IMR-90 (cell line): ENCODE data around the gene STIL. TPM values are rescaled to one million over a fixed set of nuclear protein-coding genes. Genes with fewer than 3 reads are reported as not detected.

Experiments used
- ATAC-seq: fragments of 200-7000 bp; cut with Tn5 transposase; 2 replicates; pipeline ENCODE4 v1.9.1; 2020; ENCODE audit warnings: low read depth, mild to moderate bottlenecking, moderate library complexity
- BruUV-seq: library from RNA; stranded (reverse); fragments of 400-500 nt; replicated peaks from 2 replicates; lab custom pipeline; 2021; lab: Mats Ljungman, UMichigan
- CTCF ChIA-PET: fragments of 300-600 bp; formaldehyde crosslinking; extraction: SDS; loops from one replicate; lab custom pipeline; 2021; ENCODE audit warnings: antibody characterized with exemption; lab: Yijun Ruan, JAX
- POLR2A ChIA-PET: fragments of 300-600 bp; sonication (Branson Sonifier 250); formaldehyde crosslinking; loops from one replicate; lab custom pipeline; 2022; ENCODE audit warnings: antibody characterized with exemption; ENCODE audit not compliant: unreplicated experiment; lab: Charles Lee
- DNase-seq: peaks from one replicate; pipeline ENCODE4 v3.0.0; 2013
- H2AFZ ChIP-seq: replicated peaks from 2 replicates; pipeline ENCODE3; 2013; ENCODE audit warnings: low read length, mild to moderate bottlenecking; ENCODE audit not compliant: poor library complexity
- H2AK5ac ChIP-seq: 2 replicates; pipeline ENCODE4 v1.6.1; 2013; ENCODE audit warnings: low read depth, low read length, inconsistent platforms
- H2AK9ac ChIP-seq: replicated peaks from 2 replicates; pipeline ENCODE3; 2013; ENCODE audit warnings: mild to moderate bottlenecking, low read depth, low read length, moderate library complexity; ENCODE audit not compliant: poor library complexity
- H2BK120ac ChIP-seq: 2 replicates; pipeline ENCODE4 v1.6.1; 2013; ENCODE audit warnings: low read depth, low read length, inconsistent platforms
- H2BK15ac ChIP-seq: 3 replicates; pipeline ENCODE4 v1.6.1; 2013; ENCODE audit warnings: low read depth, low read length, inconsistent platforms
- H2BK20ac ChIP-seq: 2 replicates; pipeline ENCODE4 v1.6.1; 2013; ENCODE audit warnings: low read depth, mild to moderate bottlenecking, inconsistent platforms, low read length, moderate library complexity
- H2BK5ac ChIP-seq: 2 replicates; pipeline ENCODE4 v1.6.1; 2013; ENCODE audit warnings: mild to moderate bottlenecking, low read depth, low read length, inconsistent platforms; ENCODE audit not compliant: poor library complexity, severe bottlenecking
- H3K14ac ChIP-seq: replicated peaks from 2 replicates; pipeline ENCODE4 v1.6.1; 2013; ENCODE audit warnings: low read depth, low read length, inconsistent platforms
- H3K18ac ChIP-seq: 2 replicates; pipeline ENCODE4 v1.6.1; 2013; ENCODE audit warnings: low read depth, low read length, control low read depth
- H3K23ac ChIP-seq: 2 replicates; pipeline ENCODE4 v1.6.1; 2013; ENCODE audit warnings: low read depth, low read length, inconsistent platforms
- H3K27ac ChIP-seq: 2 replicates; pipeline ENCODE4 v1.5.1; 2013; ENCODE audit warnings: mild to moderate bottlenecking, control low read depth, low read length; ENCODE audit not compliant: insufficient read depth
- H3K27me3 ChIP-seq: 2 replicates; pipeline ENCODE4 v1.6.1; 2013; ENCODE audit warnings: low read length; ENCODE audit not compliant: control insufficient read depth, insufficient read depth
- H3K36me3 ChIP-seq: 2 replicates; pipeline ENCODE4 v1.6.1; 2013; ENCODE audit warnings: low read length, mixed read lengths; ENCODE audit not compliant: control insufficient read depth, insufficient read depth
- H3K4ac ChIP-seq: 2 replicates; pipeline ENCODE4 v1.6.1; 2013; ENCODE audit warnings: low read depth, low read length, inconsistent platforms
- H3K4me1 ChIP-seq: 2 replicates; pipeline ENCODE4 v1.6.1; 2013; ENCODE audit warnings: low read length, mixed read lengths; ENCODE audit not compliant: control insufficient read depth, insufficient read depth
- H3K4me2 ChIP-seq: 2 replicates; pipeline ENCODE4 v1.6.1; 2013; ENCODE audit warnings: low read depth, mild to moderate bottlenecking, control low read depth, low read length, moderate library complexity
- H3K4me3 ChIP-seq: 2 replicates; pipeline ENCODE4 v1.5.1; 2013; ENCODE audit warnings: low read depth, mild to moderate bottlenecking, control low read depth, low read length, moderate library complexity; ENCODE audit not compliant: insufficient read depth
- H3K56ac ChIP-seq: 2 replicates; pipeline ENCODE4 v1.6.1; 2013; ENCODE audit warnings: low read length, inconsistent platforms; ENCODE audit not compliant: insufficient read depth; ENCODE audit errors: extremely low read depth
- H3K79me1 ChIP-seq, 2 experiments: 2 replicates each; pipeline ENCODE4 v1.6.1; 2013; ENCODE audit warnings: low read length in 2 of 2, inconsistent platforms in 1 of 2, low read depth in 1 of 2
- H3K9ac ChIP-seq: 2 replicates; pipeline ENCODE4 v1.6.1; 2013; ENCODE audit warnings: low read depth, low read length, control low read depth
- H3K9me1 ChIP-seq: 2 replicates; pipeline ENCODE4 v1.6.1; 2013; ENCODE audit warnings: low read length, inconsistent platforms; ENCODE audit not compliant: insufficient read depth
- H3K9me3 ChIP-seq: 2 replicates; pipeline ENCODE4 v1.6.1; 2013; ENCODE audit warnings: low read length; ENCODE audit not compliant: control insufficient read depth, insufficient read depth
- H4K20me1 ChIP-seq: 2 replicates; pipeline ENCODE4 v1.6.1; 2013; ENCODE audit warnings: low read length, inconsistent platforms; ENCODE audit not compliant: insufficient read depth
- H4K5ac ChIP-seq: 2 replicates; pipeline ENCODE4 v1.6.1; 2013; ENCODE audit warnings: mild to moderate bottlenecking, low read depth, low read length, control low read depth
- H4K8ac ChIP-seq, 2 experiments: 2 replicates each; pipeline ENCODE4 v1.6.1; 2013; ENCODE audit warnings: low read depth in 2 of 2, low read length in 2 of 2, control low read depth in 1 of 2, inconsistent platforms in 1 of 2
- H4K91ac ChIP-seq: 2 replicates; pipeline ENCODE4 v1.6.1; 2013; ENCODE audit warnings: low read depth, low read length, inconsistent platforms; ENCODE audit not compliant: insufficient read depth
- BHLHE40 ChIP-seq: fragments of 150-350 bp; IDR thresholded peaks from 2 replicates; pipeline ENCODE4 v1.6.1; 2016; ENCODE audit warnings: mild to moderate bottlenecking, low read depth, low read length
- CEBPB ChIP-seq: IDR thresholded peaks from 2 replicates; pipeline ENCODE4 v1.6.1; 2012; ENCODE audit warnings: low read depth, low read length, improper control_type of control experiment
- CHD1 ChIP-seq: IDR thresholded peaks from 2 replicates; pipeline ENCODE4 v1.6.1; 2012; ENCODE audit warnings: low read depth, low read length, improper control_type of control experiment
- ELK1 ChIP-seq: fragments of 150-350 bp; IDR thresholded peaks from 2 replicates; pipeline ENCODE4 v1.6.1; 2016; ENCODE audit warnings: low read depth, mild to moderate bottlenecking, low read length, moderate library complexity, borderline replicate concordance
- FOS ChIP-seq: fragments of 150-350 bp; IDR thresholded peaks from 2 replicates; pipeline ENCODE4 v1.6.1; 2016; ENCODE audit warnings: low read depth, low read length
- MAFK ChIP-seq: IDR thresholded peaks from 2 replicates; pipeline ENCODE4 v1.6.1; 2012; ENCODE audit warnings: low read depth, low read length, improper control_type of control experiment
- MAZ ChIP-seq: IDR thresholded peaks from 2 replicates; pipeline ENCODE4 v1.6.1; 2012; ENCODE audit warnings: low read depth, mild to moderate bottlenecking, low read length, improper control_type of control experiment, moderate library complexity, borderline replicate concordance
- MXI1 ChIP-seq: IDR thresholded peaks from 2 replicates; pipeline ENCODE4 v1.6.1; 2012; ENCODE audit warnings: low read depth, mild to moderate bottlenecking, low read length, moderate library complexity, borderline replicate concordance
- NFE2L2 ChIP-seq: fragments of 150-350 bp; IDR thresholded peaks from 2 replicates; pipeline ENCODE4 v1.6.1; 2016; ENCODE audit warnings: low read depth, mild to moderate bottlenecking, low read length
- POLR2A ChIP-seq: IDR thresholded peaks from 2 replicates; pipeline ENCODE4 v1.6.1; 2012; ENCODE audit warnings: mild to moderate bottlenecking, low read depth, low read length
- RAD21 ChIP-seq: IDR thresholded peaks from 2 replicates; pipeline ENCODE4 v1.6.1; 2012; ENCODE audit warnings: low read length, improper control_type of control experiment
- RCOR1 ChIP-seq: IDR thresholded peaks from 2 replicates; pipeline ENCODE4 v1.6.1; 2012; ENCODE audit warnings: mild to moderate bottlenecking, low read length, improper control_type of control experiment; ENCODE audit not compliant: insufficient replicate concordance
- RFX5 ChIP-seq: IDR thresholded peaks from 2 replicates; pipeline ENCODE4 v1.8.0; 2012; ENCODE audit warnings: low read depth, mild to moderate bottlenecking, low read length, moderate library complexity
- SMC3 ChIP-seq: fragments of 150-350 bp; IDR thresholded peaks from 2 replicates; pipeline ENCODE4 v1.6.1; 2016; ENCODE audit warnings: low read depth, mild to moderate bottlenecking, antibody characterized with exemption, low read length, moderate library complexity
- WGBS, 2 experiments: methylation state at CpG; one replicate each; pipeline versions ENCODE4 v1.1.5 to v1.1.7; 2013; ENCODE audit warnings: missing lambda C conversion rate in 2 of 2; ENCODE audit not compliant: insufficient read length in 1 of 2; ENCODE audit errors: extremely low coverage in 2 of 2; 5-methylcytosine and 5-hydroxymethylcytosine counted together
- dilution Hi-C: fragments of 300-500 bp; cut with HindIII; formaldehyde crosslinking; loops from one replicate; pipeline ENCODE4 v1.14.3; 2018; ENCODE audit warnings: low sequenced_read_pairs; ENCODE audit not compliant: unreplicated experiment
- in situ Hi-C: fragments of 300-500 bp; cut with MboI; formaldehyde crosslinking; loops from 3 replicates; pipeline ENCODE4 v1.14.3; 2019; ENCODE audit warnings: low sequenced_read_pairs, inconsistent platforms, mixed read lengths
- intact Hi-C: fragments of 100-400 bp; cut with micrococcal nuclease; formaldehyde crosslinking; loops from 2 replicates; pipeline ENCODE4 v1.10.0; 2022
- polyA plus RNA-seq, 3 experiments: library from polyadenylated mRNA; depleted of rRNA; stranded (reverse); fragments of >200 nt; gene quantifications; 2 replicates each; pipeline ENCODE4 v1.2.3, GENCODE V29; 2012; ENCODE audit warnings: low replicate concordance in 1 of 3
- total RNA-seq: library from RNA; depleted of rRNA; stranded (reverse); fragments of >200 nt; gene quantifications from 2 replicates; pipeline ENCODE4 v1.2.3, GENCODE V29; 2012
- TF ChIP-seq, protein P1 (sequence below): conservative IDR thresholded peaks from 2 replicates; pipeline ENCODE4 v1.5.1; 2012; ENCODE audit warnings: mild to moderate bottlenecking, low read depth, low read length, improper control_type of control experiment
- TF ChIP-seq, protein P2 (sequence below): fragments of 150-350 bp; IDR thresholded peaks from 2 replicates; pipeline ENCODE4 v1.6.1; 2017; ENCODE audit warnings: mild to moderate bottlenecking, antibody characterized with exemption, low read length, low read depth

STIL gene
- total and polyA plus RNA-seq, 2 of the 4 experiments (the other 2 are of a cell fraction): 6.8 to 17.2 TPM

GRCh38 chr1:47214549-47214948 lies 99.4 kb downstream of the STIL start:
- Histone ChIP-seq H2AFZ (no peak overlapping the region), H3K9me3 (no peaks in the 10 kb centered on the region), H3K9ac (no peak overlapping the region), H4K5ac (no peak overlapping the region), H3K9me1 (no peaks in the 10 kb centered on the region), H4K91ac (no peak overlapping the region), H2BK5ac (no peak overlapping the region), H3K4me3 (no peak overlapping the region), H4K8ac (no peak overlapping the region), H2BK120ac (no peak overlapping the region), H3K79me1 (no peaks in the 10 kb centered on the region), H2BK20ac (no peak overlapping the region), H3K56ac (no peak overlapping the region), H3K14ac (no peak overlapping the region), H3K4me2 (no peak overlapping the region), H3K23ac (no peak overlapping the region), H2AK9ac (no peak overlapping the region), H2AK5ac (no peak overlapping the region), H3K27ac (no peak overlapping the region), H3K4ac (no peak overlapping the region), H3K18ac (no peak overlapping the region), H3K36me3 (no peaks in the 10 kb centered on the region), H2BK15ac (no peak overlapping the region), H3K27me3 (peaks cover 14% of the 10 kb centered on the region), H4K20me1 (no peaks in the 10 kb centered on the region), H3K4me1 (no peaks in the 10 kb centered on the region)
- DNase-seq: no peak
- no peak for ATAC-seq
- in situ Hi-C loops: no loop called here
- dilution Hi-C loops: no loop called here
- TF ChIP-seq, protein P1, sequence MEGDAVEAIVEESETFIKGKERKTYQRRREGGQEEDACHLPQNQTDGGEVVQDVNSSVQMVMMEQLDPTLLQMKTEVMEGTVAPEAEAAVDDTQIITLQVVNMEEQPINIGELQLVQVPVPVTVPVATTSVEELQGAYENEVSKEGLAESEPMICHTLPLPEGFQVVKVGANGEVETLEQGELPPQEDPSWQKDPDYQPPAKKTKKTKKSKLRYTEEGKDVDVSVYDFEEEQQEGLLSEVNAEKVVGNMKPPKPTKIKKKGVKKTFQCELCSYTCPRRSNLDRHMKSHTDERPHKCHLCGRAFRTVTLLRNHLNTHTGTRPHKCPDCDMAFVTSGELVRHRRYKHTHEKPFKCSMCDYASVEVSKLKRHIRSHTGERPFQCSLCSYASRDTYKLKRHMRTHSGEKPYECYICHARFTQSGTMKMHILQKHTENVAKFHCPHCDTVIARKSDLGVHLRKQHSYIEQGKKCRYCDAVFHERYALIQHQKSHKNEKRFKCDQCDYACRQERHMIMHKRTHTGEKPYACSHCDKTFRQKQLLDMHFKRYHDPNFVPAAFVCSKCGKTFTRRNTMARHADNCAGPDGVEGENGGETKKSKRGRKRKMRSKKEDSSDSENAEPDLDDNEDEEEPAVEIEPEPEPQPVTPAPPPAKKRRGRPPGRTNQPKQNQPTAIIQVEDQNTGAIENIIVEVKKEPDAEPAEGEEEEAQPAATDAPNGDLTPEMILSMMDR: no peak
- no peak for TF ChIP-seq RAD21
- no peak for TF ChIP-seq POLR2A
- TF ChIP-seq RFX5: no peak
- TF ChIP-seq RCOR1: no peak
- no peak for TF ChIP-seq ELK1
- no peak for TF ChIP-seq NFE2L2
- no peak for TF ChIP-seq MAZ
- no peak for TF ChIP-seq CHD1
- no peak for TF ChIP-seq MAFK
- no peak for TF ChIP-seq FOS
- TF ChIP-seq, protein P2, sequence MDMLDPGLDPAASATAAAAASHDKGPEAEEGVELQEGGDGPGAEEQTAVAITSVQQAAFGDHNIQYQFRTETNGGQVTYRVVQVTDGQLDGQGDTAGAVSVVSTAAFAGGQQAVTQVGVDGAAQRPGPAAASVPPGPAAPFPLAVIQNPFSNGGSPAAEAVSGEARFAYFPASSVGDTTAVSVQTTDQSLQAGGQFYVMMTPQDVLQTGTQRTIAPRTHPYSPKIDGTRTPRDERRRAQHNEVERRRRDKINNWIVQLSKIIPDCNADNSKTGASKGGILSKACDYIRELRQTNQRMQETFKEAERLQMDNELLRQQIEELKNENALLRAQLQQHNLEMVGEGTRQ: no peak
- TF ChIP-seq CEBPB: no peak
- TF ChIP-seq BHLHE40: no peak
- no peak for TF ChIP-seq SMC3
- no peak for TF ChIP-seq MXI1
- CTCF ChIA-PET: no interaction called here
- no TSS peak for BruUV-seq
- WGBS, 2 experiments: 47% methylated on average over 2 of the region's 3 CpGs; no CpG with 5 or more reads in 1 of the 2 experiments
- intact Hi-C loops: no loop called here
- POLR2A ChIA-PET: no interaction called here
